Measurements from ENCODE around the gene JUNB. TPM values are rescaled to one million over a fixed set of nuclear protein-coding genes. Genes with fewer than 3 reads are reported as not detected.
"Not testable (repeated sequence)": the region's sequence is repeated elsewhere in the genome, so short reads cannot be mapped to it uniquely, and the experiment has no call there.

JUNB gene
- total RNA-seq, 1 donor from 2014 or later: 16.3 TPM

DNA sequence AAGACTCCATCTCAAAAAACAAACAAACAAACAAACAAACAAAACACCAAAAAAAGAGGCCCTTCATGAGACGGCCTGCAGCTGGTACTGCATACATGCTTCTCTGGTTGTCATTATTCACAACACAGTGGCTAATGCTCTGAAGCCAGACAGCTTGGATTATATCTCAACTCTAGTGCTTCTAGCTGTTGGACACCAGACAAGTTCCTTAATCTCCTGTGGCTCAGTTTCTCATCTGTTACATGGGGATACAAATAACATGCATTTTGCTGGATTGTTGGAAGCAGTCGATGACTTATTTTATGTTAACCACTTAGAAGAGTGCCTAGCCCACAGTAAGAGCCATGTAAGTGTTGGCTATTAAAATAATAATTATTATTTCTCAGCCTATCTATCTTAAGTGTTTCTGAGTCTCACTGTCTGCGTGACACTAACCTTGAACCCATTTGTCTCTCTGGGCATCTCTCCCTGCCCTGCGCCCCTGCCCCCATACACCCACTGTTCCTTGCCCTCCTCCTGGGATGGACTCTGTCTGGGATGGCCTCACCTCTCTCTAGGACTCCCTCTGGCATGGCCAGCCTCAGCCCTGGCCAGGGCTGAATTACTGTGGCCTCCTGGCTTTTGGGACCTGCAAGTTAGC lies 3.1 kb upstream of the JUNB start:
- no peak for FAIRE-seq
- no peak for DNase-seq (ENCODE audit: low spot score in 2 of 2)

DNA sequence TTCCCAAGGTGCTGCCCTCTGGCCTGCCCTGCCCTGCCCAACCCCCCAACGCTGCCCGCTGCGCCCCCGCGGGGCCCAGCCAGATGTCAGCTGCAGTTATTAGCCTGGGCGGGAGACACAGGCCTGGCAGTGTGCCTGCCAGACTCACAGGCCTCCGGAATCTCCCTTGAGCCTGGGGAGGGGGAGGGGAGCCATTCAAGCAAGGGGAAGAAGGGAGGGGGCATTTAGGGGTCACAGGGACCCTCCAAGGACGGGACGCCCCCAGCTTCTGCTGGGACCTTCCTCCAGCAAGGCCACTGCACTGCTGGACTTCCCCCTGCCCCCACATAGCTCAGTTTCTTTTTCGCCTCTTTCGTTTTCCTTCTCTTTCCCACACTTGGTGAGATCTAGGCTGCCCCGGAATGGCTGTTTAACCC lies 2.6 kb upstream of the JUNB start:
- DNase-seq (ENCODE audit: low spot score in 2 of 2) (peak in 1 of 2 donors; percentile 70), FAIRE-seq (no peak)

DNA sequence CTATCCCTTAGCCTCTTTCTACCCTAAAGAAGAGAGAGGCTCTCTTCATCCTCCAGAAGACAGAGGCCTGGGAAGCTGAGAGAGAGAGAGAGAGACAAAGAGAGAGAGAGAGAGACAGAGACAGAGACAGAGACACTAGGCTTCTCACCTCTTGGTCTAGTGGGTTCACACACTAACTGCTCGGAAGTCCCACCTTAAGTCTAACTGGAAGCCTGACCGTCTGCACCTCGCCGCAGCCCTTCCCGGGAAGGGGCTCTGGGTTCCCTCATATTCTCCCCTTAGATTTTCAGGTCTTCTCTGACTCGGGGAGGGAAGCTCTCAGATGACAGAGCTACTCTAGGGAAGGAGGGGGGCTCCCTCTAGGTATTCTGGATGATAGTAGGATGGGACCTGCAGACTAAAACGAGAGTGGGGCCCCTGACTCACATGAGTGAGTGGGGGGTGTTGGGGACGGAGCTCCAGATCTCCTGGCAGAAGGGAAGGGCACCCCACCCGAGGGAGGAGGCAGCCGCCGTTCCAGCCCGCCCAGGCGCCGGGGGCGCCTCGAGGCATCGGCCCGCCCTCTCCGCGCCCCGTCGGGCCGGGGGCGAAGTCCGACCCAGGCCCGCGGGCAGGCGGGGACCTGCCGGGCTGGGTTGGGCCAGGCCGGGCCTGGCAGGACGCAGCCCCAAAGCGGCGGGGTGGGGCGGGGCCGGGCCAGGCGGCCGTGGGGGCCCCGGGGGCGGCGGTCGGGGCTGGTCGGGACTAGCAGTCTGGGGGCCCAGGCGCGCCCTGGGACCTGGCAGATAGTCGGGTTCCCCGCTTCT lies 2.0 kb upstream of the JUNB start:
- FAIRE-seq: no peak
- no peak for DNase-seq (ENCODE audit: low spot score in 2 of 2)

DNA sequence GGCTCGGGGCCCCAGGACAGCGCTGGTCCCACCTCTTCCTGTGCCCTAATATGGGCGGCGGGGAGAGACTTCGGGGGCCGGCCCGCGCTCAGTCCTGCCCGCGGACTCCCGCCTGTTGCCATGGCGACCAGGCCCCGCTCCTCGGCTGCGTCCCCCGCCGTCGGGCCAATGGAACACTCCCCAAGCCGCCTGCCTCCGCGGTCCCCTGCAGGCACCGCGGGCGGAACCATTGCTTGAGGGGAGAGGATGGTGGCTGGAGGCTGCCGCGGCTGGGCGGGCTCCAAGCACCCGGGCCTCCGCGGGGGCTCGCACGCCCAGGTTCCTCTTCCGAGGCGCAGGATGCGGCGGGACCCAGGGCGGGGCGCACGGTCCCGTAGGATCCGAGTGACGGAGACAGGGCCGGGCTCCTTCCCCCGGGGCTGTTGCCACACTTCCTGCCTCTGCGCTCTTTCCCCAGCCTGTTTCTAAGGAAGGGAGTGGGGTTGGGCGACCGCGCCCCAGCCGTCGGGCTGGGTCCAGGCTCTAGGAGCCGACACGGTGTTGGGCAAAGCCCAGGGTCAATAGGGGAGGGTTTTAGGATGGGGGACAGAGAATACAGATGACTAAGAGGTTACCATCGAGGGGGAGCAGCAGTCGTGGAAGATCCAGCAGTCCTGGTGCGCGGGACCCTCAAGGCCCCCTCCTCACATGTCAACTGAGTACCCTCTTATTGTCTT lies 1.2 kb upstream of the JUNB start:
- no peak for FAIRE-seq
- DNase-seq (ENCODE audit: low spot score in 2 of 2): peak; percentile 95

DNA sequence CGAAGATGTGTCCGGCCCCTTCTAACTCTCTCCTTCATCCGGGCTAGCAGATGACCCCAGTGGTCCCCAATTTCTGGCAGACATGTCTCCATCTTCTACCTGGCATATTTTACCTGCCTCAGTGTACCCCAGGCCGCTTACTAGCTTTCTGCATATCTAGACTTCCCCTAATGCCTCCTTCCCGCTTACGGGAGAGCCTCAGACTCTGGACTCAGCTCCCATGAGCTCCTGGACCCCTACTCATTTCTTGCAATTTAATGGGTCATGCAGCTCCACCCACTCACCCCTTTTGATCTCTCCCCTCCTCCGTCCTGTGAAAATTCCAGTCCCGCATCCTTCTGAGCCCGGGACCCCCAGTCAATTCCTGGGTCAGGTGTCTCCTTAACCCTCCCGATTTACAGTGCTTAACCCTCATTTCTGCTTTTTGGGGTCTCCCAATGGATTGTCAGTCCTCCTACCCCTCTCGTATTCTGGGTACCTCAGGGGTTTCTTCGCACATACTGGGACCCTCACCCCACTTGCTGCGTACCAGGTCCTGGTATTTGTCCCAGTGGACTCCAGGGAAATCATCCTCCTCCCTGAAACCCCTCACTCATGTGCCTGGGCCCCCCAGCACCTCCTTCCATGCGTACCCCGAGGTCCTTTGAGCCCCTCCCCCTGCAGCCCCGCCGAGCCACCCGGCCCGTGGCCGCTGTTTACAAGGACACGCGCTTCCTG lies 500 bp upstream of the JUNB start:
- DNase-seq (ENCODE audit: low spot score in 2 of 2): peak in 1 of 2 donors; percentile 35
- no peak for FAIRE-seq

DNA sequence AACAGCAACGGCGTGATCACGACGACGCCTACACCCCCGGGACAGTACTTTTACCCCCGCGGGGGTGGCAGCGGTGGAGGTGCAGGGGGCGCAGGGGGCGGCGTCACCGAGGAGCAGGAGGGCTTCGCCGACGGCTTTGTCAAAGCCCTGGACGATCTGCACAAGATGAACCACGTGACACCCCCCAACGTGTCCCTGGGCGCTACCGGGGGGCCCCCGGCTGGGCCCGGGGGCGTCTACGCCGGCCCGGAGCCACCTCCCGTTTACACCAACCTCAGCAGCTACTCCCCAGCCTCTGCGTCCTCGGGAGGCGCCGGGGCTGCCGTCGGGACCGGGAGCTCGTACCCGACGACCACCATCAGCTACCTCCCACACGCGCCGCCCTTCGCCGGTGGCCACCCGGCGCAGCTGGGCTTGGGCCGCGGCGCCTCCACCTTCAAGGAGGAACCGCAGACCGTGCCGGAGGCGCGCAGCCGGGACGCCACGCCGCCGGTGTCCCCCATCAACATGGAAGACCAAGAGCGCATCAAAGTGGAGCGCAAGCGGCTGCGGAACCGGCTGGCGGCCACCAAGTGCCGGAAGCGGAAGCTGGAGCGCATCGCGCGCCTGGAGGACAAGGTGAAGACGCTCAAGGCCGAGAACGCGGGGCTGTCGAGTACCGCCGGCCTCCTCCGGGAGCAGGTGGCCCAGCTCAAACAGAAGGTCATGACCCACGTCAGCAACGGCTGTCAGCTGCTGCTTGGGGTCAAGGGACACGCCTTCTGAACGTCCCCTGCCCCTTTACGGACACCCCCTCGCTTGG lies 966 bp downstream of the JUNB start:
- no peak for FAIRE-seq
- DNase-seq (ENCODE audit: low spot score in 2 of 2): peak; percentile 43 to 65

DNA sequence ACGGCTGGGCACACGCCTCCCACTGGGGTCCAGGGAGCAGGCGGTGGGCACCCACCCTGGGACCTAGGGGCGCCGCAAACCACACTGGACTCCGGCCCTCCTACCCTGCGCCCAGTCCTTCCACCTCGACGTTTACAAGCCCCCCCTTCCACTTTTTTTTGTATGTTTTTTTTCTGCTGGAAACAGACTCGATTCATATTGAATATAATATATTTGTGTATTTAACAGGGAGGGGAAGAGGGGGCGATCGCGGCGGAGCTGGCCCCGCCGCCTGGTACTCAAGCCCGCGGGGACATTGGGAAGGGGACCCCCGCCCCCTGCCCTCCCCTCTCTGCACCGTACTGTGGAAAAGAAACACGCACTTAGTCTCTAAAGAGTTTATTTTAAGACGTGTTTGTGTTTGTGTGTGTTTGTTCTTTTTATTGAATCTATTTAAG lies 1.6 kb downstream of the JUNB start:
- DNase-seq (ENCODE audit: low spot score in 2 of 2): no peak
- no peak for FAIRE-seq

DNA sequence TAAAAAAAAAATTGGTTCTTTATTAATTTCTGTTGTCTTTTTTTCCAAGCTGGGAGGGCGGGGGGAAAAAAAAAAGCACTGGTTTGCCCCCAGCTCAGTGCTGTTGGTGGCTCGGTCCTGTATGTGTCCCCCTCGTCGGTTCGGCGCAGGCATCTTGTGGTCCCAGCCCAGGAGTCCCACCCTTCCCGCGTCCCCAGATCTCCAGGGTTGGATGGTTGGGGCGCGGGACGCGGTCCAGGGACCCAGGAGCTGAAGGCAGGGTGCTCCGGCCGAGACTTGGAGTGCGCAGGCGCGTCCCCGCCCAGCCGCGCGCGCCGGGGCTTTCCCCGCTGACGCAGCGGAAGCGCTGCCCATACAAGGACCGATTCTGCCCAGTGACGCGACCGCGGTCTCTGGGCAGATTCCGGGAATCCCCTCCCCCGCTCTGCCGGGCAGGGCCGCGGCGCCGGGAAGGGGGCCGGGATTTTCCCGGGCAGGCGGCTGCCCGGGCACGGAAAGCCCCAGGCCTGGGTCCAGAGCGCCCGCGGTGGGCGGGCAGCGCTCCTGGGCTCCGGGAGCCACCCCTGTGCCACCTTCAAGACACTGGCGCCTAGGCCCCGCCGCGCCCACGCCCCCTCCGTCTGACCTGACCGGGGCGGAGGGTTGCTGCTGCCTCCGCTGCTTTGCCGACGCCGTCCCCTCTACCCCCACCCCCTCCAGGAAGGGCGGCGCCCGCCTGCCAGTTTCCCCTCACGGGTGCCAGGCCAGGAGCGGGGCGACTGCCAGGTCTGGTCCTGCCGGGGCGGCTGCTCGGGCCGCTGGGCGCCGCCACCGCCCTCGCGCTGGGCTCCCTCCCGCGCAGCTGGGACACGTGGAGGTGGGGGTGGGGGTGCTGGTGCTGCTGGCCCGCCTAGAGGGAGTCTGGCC lies 2.3 kb downstream of the JUNB start:
- FAIRE-seq (no peak), DNase-seq (ENCODE audit: low spot score in 2 of 2) (peak; percentile 97 to 100)

DNA sequence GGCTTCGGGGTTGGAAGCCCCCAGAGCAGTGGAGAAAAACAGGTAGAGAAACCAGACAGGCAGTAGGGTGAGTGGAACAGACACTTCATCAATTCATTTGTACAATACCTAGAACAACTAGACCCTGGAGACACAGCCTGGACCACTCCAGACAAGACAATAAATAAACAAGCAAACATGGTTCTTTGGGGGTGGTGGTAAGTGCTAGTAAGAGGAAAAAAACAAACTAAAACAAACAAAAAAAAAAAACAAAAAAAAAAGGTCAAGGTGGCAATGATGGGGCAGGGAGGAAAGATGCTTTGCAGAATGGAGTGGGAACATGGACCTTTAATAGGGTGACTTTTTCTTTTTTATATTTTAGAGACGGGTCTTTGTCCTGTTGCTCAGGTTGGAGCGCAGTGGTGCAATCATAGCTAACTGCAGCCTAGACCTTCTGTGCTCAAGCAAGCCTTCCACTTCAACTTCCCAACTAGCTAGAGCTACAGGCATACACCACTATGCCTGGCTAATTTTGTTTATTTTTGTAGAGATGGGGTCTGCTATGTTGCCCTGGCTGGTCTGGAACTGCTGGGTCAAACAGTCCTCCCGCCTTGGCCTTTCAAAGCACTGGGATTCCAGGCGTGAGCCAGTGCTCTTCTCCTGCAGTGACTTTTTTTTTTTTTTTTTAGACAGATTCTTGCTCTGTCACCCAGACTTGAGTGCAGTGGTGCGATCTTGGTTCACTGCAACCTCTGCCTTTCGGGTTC lies 3.1 kb downstream of the JUNB start:
- FAIRE-seq: no peak
- DNase-seq (ENCODE audit: low spot score in 2 of 2): no peak

DNA sequence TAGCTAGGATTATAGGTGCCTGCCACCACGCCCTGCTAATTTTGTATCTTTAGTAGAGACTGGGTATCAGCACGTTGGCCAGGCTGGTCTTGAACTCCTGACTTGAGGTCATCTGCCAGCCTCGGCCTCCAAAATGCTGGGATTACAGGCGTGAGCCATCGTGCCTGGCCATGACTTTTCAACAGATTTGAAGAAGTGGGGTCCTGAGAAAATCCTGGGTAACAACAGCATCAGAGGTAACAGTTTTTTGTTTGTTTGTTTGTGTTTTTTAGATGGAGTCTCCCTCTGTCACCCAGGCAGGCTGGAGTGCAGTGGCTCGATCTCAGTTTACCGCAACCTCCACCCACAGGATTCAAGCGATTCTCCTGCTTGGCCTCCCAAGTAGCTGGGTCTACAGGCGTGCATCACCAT lies 3.7 kb downstream of the JUNB start:
- DNase-seq (ENCODE audit: low spot score in 2 of 2) (no peak), FAIRE-seq (no peak)

DNA sequence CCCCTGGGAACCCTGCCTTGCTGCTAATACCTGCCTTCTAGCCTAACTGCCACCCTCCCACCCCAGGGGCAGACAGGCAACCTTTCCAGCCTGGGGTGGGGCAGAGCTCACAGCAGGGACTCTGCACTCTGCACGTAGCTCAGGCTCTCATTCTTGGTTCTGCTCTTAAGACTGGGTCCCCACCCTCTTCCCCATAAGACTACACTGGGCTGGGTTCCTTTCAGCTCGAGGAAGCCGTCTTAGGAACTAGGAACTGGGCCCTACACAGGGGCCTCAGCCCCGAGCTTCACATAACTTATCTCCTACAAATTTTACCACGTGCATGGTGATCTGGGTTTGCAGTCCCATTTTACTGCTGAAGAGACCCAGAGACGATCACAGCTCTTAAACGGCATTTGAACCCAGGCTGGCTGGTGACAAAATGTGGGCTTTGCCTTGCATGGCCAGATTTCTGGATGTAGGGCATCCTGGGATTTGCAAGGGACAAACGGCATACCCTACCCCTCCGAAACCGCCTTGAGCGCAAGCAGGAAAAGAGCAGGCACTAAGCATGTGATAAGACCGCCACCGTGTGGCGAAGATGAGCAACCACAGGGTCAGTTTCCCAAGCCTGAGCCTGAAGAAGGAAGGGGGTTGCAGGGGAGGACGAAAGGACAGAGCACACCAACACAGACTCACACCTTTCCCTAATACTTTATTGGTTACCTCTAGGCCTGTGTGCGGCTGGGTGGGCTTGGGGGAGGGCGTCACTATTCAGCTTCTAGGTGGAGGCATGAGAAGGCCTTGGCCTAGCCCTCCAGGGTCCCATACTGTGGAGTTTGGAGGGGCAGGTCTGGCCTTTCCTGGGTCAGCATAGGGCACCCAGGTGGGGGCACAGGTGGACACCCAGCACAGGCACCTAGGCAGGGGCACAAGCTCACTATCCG lies 5.1 kb downstream of the JUNB start:
- no peak for FAIRE-seq
- DNase-seq (ENCODE audit: low spot score in 2 of 2): peak; percentile 64 to 69

DNA sequence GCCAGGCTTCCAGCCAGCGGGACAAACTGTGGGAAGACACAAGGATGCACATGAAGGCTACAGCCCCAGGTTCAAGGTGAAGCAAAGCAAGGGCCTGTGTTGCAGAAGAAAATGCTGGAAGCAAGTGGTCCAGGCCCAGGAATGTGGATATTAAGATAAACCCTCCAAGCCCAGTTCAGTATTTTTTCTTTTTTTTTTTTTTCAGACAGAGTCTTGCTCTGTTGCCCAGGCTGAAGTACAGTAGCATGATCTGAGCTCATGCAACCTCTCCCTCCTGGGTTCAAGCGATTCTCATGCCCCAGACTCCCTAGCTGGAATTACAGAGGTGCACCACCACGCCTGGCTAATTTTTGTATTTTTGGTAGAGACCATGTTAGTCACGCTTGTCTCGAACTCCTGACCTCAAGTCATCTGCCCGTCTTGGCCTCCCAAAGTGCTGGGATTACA lies 5.9 kb downstream of the JUNB start:
- FAIRE-seq (no peak), DNase-seq (ENCODE audit: low spot score in 2 of 2) (no peak)

DNA sequence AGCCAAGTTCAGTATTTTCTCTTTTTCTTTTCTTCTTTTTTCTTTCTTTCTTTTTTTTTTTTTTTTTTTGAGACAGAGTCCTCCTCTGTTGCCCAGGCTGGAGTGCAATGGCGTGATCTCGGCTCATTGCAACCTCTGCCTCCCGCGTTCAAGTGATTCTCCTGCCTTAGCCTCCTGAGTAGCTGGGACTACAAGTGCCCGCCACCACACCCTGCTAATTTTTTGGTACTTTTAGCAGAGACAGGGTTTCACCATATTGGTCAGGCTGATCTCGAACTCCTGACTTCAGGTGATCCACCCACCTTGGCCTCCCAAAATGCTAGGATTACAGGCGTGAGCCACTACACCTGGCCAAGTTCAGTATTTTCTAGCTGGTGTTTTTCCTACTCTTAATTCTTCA lies 6.3 kb downstream of the JUNB start:
- DNase-seq (ENCODE audit: low spot score in 2 of 2); FAIRE-seq: not testable (repeated sequence)

DNA sequence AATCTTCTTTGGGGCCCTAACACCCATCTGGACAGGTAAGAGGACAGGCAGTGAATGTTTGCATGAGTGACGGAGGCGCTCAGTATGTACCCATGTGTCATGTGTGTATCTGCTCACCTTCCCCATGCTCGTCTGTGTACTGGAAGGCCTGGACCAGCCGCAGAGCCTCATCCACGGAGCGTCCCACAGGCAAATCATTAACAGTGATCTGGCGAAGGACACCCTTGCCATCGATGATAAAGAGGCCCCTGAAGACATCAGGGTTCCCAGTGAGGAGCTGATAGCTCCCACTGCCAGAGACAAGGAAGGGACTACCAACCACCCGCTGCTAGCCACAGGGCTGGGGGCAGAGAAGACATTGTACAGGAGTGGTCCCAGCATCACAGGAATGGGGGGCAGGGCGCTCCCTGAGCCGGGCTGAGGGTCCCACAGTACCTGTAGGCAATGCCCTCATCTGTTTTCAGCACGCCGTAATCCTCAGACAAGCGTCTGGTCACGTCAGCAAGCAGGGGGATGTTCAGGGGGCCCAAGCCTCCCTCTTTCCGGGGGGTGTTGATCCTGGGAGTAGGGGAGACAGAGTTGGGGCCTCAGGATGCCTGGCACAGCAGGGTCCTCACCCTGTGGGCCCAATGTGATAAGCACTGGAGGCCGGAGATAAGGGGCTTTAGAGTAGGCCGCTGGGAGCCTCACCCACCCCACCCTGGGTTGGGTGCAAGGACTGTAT lies 8.6 kb downstream of the JUNB start:
- FAIRE-seq: no peak
- DNase-seq (ENCODE audit: low spot score in 2 of 2): no peak

DNA sequence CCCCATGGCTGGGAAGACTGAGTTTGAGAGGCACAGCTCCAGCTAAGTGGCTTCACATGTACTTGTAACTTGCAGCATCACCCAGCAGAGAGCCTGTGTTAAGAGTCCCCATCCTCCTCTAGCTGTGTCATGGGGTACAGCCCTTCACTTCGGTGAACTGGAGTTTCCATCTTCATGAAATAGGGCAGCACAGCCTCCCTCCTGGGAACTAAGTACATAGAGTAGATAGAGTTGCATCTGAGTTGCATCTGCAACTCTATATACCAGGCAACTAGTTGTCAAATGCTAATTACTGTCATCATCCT lies 9.1 kb downstream of the JUNB start:
- no peak for DNase-seq (ENCODE audit: low spot score in 2 of 2)
- FAIRE-seq: no peak

DNA sequence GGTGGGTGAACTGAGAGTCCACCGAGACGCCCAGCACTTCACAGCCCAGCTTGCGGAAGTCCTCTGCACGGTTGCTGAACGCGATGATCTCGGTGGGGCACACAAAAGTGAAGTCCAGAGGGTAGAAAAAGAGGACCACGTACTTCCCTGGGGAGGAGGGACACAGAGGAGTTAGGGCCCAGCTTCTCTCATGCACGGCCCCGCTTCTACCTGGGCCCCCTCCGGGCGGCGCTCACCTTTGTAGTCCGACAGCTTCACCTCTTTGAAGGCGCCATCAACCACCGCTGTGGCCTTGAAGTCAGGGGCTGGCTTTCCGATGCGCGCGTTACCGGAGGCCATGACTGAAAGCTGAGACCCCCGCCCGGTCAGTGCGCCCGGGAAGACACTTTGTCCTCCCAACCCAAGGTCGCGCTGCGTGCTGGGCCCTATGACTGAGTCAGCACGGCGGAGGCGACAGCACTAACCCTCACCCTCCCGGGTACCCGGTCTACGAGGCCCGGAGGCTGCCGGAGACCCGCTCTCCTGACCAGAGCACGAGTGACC lies 9.7 kb downstream of the JUNB start:
- FAIRE-seq (no peak), DNase-seq (ENCODE audit: low spot score in 2 of 2) (peak in 1 of 2 donors; percentile 49)

Measured in frontal cortex (tissue), 4 donors.